Measurements from ENCODE around the gene A3GALT2.

A3GALT2 gene

DNA sequence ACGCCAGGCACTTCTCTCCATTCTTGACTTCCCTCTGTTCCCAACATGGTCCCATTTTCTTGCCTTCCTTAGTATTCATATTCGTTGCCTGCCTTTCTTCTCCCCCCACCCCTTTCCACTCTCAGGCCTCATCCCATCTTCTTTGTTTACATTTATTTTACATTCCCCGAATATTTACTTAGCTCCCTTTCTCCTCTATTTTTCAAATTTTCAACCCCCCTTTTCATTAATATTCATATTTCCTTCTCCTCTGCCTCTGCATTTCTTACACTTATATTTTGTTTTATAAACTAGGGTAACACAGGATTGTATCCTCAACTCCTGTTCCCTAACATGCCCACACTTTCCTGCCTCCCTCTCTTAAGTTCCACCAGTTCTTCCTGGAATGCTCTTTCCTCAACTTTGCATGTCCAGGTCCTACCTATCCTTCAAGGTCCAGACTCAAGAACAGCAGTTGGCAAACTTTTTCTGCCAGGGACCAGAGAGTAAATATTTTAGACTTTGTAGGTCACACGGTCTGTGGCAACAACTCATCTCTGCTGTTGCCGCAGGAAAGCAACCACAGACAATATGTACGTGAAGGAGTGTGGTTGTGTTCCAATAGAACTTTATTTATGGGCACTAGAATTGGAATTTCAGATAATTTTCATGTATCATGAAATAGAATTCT, 29.8 kb upstream of the A3GALT2 start:
- DNase-seq (ENCODE audit: low spot score): no peak

DNA sequence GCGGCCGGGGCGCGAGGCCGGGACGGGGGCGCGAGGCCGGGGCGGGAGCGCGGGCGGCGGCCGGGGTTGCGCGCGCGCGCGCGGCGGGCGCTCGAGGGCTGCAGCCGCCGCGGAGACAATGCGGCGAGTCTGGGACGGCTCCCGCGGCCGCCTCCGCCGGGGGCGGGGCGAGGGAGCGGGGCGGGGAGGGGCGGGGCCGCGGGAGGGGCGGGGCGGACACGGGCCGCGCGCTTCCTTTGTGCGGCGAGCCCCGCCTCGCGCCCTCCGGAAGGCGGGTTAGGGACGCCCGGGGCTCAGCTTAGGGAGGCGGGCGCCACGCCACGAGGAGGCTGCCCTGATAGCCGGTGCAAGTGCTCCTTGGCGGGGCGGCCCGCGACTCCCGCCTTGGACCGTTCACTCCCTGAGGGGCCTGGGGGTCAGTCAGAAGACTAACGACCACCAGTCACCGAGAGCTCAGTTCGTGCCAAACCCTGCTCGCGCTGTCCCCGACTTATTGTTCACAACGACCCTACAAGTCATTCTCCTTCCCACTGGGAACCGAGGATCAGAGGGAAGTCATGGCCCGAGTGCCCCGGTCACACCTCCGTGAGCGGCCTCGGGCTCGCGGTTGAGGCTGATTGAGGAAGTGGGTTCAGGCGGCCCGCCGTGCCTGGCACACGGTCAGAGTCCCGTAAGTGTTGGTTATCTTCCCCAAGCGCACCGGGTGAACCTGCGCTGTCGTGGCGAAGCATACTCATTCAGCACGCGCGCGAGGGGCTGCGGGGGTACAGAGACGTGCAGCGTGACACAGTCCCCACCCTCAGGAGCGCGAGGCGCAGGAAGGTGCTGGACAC, 29.1 kb upstream of the A3GALT2 start:
- peak; percentile 86 for DNase-seq (ENCODE audit: low spot score)

DNA sequence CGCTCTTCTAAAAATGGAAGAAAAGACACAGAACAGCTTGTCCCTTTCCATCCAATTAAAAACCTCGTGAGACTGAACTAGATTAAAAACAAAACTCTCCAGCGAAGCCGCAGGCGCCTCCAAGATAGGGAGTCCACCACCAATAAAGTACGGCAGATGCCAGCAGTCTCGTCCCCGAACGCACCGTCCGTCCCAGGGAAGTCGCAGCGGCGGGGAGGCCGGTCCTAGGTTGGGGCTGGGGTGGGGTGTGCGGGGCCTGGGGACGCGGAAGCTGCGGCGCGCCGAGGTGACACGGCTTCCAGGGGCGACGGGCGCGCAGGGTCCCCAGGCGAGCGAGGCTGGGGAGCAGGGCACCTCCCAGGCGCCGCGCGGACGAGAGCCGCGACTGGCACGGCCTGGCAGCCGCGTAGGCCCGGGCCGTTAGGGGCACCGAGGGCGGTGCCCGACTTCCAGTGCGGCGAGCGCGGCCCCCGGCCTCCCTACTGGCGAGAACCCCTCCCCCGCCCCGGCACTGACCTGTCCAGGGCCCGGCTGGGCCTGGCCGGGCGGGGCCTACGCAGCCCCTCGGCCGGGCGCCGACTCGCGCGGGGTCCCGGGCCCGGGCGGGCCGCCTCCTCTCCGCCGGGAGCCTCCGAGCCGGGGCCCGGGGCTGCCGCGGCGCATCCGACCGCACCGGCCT, 28.3 kb upstream of the A3GALT2 start:
- DNase-seq (ENCODE audit: low spot score): peak; percentile 59

DNA sequence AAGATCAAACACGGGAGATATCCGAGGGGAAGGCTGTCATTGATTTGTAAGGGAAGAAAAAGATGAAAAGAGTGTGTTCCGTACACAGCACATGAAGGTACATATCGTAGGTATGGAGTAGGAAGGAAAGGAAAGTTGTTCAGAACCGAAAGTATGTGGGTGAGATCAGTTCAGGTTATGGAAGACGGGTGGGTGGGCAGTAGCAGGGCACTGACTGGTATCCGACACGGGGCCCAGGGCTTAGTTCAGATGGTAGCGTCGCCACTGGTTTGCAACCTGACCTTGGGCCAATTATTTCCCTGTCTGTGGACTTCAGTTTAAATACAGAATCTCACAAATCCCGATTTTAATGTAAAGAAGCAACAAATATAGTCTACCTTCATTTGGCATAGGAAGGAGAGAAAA, 27.8 kb upstream of the A3GALT2 start:
- DNase-seq (ENCODE audit: low spot score): no peak

DNA sequence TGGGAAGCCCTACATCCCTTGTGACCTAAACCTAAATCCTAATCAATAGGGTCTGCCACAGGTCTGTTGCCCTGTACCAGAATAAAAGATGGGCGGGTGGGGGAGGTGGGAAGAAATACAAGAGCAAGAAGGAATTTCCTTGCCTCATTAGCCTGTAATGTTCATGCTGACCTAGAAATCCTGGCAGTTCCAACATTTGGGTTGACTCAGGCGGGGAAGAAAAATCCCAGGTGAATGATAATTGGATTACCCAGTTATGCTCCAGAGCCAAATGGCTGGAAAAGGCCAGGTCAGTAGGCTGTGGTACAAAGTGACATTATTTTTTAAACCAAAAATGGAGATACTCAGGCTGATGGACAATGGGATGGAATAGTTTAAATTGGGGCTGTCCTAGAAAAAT, 27.3 kb upstream of the A3GALT2 start:
- no peak for DNase-seq (ENCODE audit: low spot score)

DNA sequence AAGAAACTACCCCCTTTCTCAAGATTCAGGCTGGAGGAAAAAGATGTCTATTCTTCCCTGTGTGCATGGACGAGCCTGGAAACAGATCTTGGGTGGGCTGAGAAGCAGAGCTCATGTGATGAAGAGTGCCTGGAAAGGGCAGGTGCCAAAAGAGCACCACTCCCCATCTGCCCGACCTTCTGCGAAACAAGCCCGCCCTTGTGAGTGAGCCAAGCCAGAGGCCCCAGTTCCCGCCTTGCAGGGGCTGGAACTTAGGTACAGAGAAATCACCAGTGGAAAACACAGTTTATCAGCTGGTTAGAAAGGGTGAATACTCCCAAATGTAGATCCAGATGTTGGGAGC, 26.7 kb upstream of the A3GALT2 start:
- DNase-seq (ENCODE audit: low spot score): no peak

DNA sequence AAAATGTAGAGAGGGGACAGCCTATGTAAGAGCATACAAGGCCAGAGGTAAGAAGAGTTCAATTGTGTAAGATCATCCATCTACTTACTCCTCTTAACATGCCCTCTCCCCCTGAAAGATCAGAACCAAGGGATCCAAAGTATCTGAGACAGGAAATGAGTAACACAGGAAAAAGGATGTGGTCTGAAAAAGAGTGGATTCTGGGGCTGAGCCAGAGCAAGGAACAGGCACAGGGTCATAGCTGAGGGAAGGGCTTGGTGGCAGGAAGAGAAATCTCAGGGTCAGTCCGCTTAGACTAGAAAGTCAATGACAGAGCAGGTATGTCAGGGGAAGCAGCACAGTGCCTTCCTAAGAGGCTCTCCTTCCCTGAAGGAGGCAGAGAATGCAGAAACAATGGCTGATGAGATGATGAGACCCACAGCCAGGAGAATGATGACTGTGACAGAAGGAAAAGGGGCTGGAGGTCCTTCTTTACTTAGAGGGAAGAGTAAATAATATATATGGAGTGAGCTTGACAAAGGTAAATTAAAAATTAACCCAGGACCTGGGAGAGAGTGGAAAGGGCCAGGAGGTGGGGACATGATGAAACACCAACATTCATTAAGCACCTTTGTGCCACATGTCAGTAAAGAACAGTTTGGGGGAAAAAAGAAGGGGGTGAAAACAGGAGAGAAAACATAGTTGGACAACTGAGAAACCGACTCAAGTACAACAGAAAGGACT, 26.2 kb upstream of the A3GALT2 start:
- DNase-seq (ENCODE audit: low spot score): no peak

DNA sequence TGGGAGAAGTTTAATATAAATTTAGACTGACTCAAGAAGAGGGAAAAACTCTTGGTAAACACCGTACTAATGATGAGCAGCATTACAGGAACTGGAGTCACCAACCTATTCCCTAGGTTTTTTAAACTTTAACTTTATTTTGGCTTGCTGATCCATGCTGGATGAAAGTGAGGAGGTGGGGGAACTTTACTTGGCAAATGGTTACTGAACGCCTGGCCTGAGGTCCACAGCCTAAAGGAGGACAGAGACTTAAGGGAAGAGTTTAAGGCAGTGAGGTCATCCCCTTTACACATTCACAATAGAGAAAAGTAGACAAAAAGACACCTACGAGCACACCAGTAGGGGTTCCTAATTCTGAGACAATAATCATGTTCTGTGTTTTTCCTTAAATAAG, 25.6 kb upstream of the A3GALT2 start:
- no peak for DNase-seq (ENCODE audit: low spot score)

DNA sequence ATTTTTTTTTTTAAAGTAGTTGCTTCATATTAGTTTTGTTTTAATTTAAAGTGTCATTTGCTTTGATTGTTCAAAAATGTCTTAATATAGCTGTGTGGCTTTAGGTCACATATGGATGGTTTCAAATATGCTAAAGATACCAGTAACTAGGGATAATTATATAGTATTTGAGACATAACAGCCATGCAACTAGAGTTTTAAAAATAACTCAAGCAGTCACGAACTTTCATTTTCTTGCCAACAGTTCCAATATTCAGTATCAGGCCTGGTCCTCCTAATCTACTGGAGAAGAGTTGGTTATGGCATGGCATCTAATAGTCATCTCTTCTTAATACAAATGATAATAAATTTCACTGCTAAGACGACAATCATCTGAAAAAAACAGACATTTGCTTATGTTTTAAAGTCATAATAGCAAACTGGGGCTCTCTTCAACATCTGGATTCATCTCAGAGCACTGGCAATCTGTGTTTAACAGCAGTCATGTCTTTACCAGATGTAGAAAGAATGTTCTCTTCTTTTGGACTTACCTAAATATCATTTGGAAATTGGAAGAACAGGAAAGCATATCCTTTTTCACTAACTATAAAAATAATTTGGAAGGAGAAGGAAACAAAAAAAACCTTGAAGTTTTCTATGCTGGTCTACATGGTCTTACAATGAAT, 24.1 kb upstream of the A3GALT2 start:
- DNase-seq (ENCODE audit: low spot score): no peak

DNA sequence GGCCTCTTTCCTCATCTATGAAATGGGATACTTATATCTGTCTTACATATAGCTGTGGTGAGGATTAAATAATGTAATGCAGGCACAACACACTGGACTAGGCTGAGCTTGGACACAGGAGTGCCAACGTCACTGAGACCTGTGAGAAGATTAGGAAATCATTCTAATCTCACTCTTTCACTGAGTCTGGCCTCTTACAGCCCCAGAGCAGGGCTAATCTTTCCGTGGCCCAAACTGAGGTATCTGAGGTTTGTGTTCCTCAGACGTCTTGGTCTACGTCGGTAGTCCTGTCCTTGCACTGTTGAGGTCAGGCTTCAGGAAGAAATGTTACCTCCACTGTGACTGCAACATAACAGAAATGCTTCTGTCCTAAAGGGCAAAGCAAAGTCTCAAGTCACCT, 22.6 kb upstream of the A3GALT2 start:
- no peak for DNase-seq (ENCODE audit: low spot score)

DNA sequence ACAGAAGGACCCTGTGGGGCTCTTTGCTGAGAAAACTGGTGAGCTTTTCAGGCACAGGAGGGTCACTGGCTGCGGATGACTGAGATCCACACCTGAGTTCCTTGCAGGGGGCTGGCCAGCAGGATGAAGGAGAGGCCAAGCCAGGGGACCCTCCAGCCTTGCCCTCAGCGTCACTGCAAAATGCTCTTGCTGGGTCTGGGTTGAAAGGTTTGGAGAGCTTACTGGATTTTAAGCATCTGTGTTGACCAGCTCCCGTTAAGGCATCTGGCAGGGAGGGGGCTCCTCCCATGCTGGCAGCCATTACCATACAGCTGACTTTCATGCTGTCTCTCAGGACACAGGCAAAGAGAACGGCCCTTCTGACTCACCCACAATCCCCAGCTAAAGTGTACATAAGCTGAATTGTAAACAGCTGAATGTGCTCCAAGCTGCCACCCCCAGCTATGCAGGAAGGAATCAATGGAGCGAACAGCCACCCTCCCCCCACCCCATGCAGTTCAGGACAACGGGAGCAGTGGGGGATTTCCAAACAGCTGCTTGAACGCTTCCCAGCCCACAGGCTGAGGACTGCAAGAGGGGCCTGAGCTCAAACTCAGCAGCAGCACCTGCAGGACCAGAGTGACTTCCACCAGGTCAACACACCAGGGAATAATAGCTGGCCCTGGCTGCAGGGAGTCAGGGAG, 21.3 kb upstream of the A3GALT2 start:
- DNase-seq (ENCODE audit: low spot score): peak; percentile 21

DNA sequence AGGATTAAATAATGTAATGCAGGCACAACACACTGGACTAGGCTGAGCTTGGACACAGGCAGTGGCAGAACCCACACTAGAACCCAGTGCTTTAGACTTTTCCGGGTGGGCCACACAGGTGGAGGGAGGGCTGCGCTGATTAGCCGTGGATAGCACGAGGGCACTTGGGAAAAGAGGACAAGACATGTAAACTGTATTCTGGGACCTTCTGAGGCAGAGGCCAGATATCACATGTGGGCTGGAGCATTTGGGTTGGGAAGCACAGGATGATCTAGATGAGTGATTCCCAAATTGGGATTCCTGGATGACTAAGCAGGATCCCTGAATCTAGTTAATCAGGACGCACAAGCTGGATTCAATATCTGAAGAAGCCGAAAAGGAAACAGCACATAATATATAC, 20.3 kb upstream of the A3GALT2 start:
- no peak for DNase-seq (ENCODE audit: low spot score)

DNA sequence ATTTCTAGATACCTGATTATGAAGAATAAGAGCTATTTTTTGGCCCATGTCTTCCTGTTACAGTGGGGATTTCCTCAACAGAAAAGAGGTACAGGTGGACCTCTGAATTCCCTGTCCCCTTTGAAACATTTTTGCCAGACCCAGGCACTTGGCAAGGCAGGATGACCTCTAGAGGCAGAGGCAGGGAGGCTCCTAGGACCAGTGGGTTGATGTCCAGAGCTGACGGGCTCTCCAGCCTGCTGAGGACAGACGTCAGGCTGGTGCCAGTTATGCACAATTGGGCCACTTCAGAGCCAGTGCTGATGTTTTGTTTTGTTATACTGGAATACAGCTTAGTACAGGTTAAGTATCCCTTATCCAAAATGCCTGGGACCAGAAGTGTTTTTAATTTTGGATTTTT, 18.5 kb upstream of the A3GALT2 start:
- no peak for DNase-seq (ENCODE audit: low spot score)

DNA sequence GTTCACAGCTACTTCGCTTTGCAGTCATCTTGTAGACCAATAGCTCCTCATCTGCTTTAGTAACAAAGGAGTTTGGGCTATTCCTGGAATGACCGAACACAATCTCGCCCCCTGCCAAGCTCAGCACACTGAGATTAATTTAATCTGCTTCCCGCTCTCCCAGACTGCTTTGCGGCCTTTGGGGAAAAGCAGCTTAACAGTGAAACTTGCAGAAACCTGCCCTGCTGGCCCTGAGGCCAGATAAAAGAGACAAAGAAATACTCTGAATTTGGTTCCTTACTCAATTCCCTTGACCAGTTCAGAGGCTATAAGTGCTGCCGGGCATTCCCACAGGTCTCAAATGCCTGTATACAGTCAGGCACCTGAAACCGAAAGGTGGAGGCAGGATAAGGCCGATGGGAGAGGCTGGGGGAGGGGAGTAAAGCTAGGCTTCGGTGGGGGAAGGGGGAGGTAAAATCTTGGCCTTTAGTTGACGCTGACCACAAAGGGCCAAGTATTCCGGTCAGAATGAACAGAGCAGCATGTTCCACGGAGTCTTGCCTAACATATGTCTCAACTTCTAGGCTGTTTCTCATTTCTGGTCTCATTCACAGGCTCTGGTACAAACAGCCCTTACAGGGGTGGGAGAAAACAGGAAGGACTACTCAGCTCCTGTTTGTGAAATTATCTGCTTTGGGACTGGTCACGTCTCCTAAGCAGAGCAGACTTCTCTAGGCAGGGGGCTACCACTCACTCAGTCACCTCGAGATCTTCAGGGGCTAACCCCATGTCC, 17.7 kb upstream of the A3GALT2 start:
- DNase-seq (ENCODE audit: low spot score): no peak

DNA sequence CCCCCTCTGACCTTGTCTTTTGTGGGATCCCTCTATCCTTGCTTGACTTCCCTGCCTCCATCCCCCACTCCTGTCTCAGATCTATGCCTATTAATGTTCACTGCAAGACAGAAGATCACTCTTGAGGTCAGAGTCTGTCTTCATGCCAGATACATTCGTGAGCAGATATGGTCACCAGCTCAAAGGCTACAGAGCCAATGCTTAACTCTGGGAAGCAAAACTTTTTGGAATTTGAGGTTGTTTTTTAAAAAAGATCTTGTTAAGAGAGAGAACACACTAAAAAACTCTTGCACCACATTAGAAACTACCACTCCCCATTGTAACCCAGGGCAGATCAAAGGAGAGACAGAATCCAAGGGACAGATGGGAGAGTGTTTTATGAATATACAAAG, 17.1 kb upstream of the A3GALT2 start:
- no peak for DNase-seq (ENCODE audit: low spot score)

DNA sequence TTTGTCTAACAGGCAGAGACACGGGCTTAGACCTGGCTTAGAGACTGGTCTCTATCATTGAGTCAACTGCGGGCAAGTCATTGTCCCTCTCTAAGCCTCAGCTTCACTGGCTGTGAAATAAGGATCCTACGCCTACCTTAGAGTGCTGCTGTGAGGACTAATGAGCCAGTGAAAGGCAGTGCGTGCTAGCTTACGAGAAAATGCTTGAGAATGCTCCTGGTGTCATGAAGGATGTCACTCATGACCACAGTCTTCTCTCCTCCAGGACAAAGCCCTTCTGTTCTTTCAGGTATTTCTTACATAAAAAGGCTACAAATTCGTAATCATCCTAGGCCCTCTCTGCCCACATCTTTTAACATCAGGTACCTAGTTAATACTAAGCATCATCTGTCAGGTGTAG, 16.5 kb upstream of the A3GALT2 start:
- DNase-seq (ENCODE audit: low spot score): no peak

DNA sequence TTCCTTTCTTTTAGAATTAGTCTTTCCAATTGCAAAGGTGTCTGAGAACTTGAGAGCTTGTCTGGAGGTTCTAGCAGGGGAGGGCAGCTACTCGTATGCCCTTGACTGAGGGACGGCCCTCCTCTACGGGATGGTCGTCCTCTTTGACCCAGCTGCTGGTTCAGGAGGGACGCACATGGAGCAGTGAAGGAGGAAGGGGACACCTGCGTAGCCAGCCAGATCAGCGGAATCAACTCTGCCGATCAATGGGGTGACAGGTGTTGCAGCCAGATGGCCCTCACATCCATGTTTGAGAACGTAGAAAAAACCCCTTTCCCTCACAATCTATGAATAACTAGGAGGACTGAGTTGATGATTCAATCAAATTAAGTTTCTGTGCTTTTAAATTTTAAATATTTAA, 15.7 kb upstream of the A3GALT2 start:
- no peak for DNase-seq (ENCODE audit: low spot score)

DNA sequence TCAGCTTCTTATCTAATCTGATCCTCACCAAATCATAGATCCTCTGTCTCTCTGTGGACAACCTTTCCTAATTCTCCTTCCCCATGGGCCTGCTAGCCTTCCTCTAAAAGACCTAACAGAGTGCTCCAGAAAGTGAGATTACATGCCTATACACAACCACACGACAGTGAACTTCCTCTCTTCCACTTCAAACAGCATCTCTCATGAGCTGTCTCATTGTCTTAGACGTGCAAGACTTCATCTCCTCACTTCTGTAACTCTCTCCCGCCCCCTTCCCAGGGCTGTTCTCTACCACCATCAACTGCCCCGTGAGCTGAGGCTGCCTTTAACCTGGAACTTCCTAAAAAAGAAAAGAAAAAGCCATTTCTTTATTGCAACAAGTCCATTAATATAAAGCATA, 14.1 kb upstream of the A3GALT2 start:
- no peak for DNase-seq (ENCODE audit: low spot score)

DNA sequence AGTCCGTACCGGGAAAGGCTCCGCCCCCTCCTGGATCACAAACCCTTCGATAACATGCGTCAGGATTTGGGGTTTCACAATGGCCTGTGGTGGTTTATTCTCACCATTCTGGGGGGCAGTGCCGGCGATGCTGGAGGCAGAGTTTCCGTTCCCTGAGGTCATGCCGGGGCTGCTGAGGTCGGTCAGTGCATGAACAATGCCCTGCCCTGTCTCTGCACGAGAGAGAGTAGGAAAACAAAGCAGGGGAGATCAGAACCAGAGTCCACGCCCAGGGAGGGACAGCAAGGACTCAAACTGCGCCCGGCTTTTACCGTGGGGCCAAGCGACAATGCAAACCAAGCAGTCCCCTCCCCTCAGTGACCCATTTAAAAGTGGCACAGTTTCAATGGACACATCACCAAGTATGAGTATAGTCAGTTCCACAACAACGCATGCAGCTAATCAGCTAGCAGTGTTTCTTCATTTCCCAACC, 13.2 kb upstream of the A3GALT2 start:
- no peak for DNase-seq (ENCODE audit: low spot score)

DNA sequence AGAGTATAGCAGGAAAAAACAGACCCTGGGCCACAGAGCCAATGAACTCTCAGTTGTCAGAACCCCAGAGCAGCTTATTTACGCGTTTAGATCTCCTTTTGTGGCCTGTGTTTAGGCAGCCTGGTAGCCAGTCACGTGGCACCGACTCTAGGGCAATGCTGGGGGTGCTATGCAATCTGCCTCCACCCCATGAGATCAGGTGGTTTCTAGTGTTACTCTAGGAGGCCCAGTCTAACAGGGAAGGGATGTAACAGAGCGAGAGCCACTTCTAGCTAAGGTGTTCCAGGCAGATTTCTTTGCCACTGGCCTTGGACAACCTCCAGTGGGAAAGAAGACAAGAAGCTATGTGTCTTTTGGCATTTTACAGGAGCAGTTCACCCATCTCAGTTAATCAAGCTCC, 12.0 kb upstream of the A3GALT2 start:
- DNase-seq (ENCODE audit: low spot score): no peak

DNA sequence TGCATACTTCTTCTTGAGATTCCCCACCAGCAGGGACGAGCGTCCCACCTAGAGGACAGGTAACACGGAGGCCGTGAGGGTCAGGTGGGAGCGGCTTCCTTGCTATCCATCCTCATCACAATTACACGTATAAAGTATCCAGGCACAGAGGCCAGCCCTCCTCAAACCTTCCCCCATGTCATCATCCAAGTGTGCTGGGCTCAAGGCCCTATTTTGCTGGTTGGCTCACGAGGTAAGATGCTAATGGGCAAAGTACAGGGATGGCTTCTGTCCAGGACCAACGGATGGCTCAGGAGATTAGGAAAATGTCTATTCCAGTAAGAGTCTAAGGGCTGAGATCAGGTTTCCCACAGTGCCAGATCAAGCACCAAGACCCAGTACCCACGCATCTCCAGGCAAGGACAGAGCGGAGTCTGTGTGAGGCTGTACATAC, 11.5 kb upstream of the A3GALT2 start:
- DNase-seq (ENCODE audit: low spot score): no peak
